ENCODE results near the gene LPIN3.

Gene LPIN3

DNA sequence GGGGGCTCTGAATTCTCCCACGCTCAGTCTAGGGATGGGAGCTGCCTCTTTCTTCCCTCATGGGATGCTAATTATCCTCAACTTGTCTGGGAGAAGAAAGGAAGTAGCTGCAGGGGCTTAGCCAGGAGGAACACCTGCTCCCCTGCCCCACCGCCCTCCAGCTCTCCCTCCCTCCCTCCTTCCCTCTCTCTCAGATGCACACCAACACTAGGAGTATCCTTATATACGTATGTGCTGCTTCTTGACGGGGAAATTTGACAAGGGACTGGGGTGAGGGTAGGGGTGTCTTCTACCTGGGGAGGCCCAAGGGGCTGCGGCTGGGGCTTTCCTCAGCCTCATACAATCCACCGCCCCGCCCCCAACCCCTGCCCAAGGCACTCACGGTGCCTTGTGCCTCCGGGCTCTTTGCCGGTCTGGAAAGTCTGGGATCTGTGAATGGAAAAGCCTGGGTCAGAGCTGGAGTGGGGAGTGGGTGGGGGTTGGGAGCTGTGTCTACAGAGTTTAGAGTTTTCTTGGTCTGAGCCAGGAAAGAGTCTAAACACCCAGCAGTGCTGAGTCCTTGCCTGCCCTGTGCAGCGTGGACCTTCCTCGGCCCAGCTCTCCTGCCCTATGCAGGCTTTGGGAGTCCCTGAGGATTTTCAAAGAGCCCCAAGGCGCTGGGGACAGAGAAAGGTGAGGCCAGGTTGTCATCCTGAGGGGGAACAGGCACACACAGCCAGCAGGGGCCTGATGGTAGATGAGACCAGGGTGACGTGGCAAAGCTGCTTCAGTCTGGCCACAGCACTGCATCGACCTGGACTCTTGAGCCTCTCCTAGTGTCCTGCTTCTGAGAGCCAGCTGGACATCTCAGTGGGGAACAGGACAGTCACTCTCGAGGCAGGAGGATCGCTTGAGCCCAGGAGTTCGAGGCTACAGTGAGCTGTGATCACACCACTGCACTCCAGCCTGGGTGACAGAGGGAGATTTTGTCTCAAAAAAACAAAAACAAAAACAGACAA lies 55.3 kb downstream of the LPIN3 start:
- DNase-seq, result no peak

DNA sequence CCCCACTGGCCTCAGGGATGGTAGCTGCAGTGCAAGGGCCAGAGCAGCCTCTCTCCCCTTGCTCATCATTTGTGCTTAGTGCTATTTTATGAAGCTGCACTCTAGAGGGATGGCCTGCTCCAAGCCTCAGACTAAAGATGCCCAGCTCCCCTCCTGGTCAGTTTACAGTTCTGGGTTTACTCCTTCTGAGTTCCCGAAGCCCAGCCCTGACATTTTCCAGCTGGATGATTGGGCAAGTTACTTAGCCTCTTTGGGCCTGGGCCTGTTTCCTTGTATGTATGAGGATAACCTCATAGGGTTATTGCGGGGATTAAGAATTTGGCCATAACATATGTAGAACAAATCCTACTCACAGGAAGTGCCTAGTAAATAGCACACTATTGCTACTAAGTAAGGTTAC lies 57.8 kb downstream of the LPIN3 start:
- no peak for DNase-seq

DNA sequence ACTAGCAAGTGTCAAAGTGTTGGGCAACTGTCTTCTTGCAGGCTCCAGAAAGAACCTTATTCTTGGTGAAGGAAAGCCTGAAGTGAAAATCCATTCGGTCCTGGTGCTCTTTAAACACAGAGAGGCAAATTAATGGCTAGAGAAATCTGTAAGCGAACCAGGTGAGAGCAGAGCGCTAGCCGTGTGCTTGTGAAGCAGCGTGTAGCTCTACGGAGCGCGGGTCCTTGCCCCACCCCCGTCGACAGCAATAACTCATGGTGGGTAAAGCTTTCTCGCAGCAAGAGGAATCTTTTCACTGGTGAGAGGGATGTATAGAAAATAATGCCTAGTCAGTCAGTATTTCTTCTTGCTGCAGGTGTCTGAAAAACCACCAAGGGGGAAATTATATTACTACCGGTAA lies 63.0 kb downstream of the LPIN3 start:
- DNase-seq, result no peak

DNA sequence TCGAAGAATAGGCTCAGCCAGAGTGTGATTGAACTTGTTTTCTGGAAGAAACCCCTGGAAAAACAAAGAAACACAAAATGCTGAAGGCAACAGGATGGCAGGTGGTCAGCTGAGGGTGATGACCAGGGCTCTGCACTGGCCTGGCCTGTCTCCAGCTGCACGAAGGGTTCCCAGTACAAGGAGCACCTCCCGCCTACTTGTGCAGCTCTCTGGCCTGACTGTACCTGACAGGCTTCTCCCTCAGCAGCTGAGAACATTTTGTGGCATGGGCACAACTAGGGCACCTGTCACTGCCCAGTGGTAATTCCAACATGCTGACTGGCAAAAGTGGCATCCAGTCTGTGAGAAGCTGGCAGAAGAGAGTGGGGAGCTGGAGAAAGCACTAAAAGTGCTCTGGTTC lies 64.8 kb downstream of the LPIN3 start:
- DNase-seq, result no peak

- no peak for DNase-seq
Observed at GRCh38 chr20:41406353-41406752, 65.7 kb downstream of the LPIN3 start.

- DNase-seq, result no peak
Observed at GRCh38 chr20:41406896-41407444, 66.3 kb downstream of the LPIN3 start.

- DNase-seq, result no peak
Observed at GRCh38 chr20:41407607-41408006, 67.0 kb downstream of the LPIN3 start.

- no peak for DNase-seq
Observed at GRCh38 chr20:41408156-41408794, 67.7 kb downstream of the LPIN3 start.

DNA sequence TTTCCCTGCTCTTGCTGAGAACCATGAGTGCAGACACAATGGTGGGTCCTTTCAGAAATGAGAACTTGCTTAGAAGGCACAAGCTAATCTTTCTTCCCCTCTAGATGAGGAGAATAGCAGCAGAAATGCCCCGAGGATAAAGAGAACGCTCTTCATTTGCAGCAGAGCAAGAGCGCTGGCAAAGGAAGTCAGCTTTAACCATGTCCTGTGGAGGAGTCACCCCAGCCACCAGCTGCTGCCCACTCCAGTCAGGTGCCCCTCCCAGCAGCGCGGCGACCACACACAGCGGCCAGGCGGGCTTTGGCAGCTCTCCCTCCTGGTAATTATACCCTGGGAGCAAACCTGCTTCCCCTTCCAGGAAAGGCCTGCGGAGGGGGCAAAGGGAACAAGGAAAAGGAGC lies 68.4 kb downstream of the LPIN3 start:
- DNase-seq, result no peak

All from cortex of kidney (tissue), 1 donor.